Breast epithelium (tissue), 3 donors: ENCODE results near the gene WDR36.

Source experiments
- POLR2A ChIP-seq: fragments of 450-650 bp; IDR thresholded peaks from one replicate; pipeline ENCODE4 v1.6.1; 2016; ENCODE audit warnings: antibody characterized with exemption, mild to moderate bottlenecking, moderate library complexity
- TF ChIP-seq, protein P1 (sequence below), 3 donors: fragments of 450-650 bp; IDR thresholded peaks; one replicate each; pipeline ENCODE4 v1.5.1; 2016 to 2017; ENCODE audit warnings: antibody characterized with exemption in 3 of 3, mild to moderate bottlenecking in 3 of 3, moderate library complexity in 3 of 3

DNA sequence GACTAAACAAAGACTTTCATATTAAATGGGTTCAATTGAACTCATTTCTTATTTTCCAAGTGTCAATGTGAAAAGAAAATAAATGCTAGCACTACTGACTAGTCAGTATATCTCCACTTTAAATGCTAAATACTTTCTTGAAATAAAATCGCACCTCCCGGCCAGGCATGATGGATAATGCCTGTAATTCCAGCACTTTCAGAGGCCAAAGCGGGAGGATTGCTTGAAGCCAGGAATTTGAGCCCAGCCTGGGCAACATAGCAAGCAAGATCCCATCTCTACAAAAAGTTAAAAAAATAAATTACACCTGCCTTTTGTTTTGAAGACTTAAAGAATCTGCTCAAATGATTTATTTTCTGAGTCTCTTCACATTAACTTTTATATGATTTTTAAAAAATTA lies 34.7 kb downstream of the WDR36 start:
- TF ChIP-seq, protein P1, sequence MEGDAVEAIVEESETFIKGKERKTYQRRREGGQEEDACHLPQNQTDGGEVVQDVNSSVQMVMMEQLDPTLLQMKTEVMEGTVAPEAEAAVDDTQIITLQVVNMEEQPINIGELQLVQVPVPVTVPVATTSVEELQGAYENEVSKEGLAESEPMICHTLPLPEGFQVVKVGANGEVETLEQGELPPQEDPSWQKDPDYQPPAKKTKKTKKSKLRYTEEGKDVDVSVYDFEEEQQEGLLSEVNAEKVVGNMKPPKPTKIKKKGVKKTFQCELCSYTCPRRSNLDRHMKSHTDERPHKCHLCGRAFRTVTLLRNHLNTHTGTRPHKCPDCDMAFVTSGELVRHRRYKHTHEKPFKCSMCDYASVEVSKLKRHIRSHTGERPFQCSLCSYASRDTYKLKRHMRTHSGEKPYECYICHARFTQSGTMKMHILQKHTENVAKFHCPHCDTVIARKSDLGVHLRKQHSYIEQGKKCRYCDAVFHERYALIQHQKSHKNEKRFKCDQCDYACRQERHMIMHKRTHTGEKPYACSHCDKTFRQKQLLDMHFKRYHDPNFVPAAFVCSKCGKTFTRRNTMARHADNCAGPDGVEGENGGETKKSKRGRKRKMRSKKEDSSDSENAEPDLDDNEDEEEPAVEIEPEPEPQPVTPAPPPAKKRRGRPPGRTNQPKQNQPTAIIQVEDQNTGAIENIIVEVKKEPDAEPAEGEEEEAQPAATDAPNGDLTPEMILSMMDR (IDR thresholded peaks at IDR 0.05): no peak
- TF ChIP-seq POLR2A: no peak
